ENCODE results near the gene UBQLNL.
A peak's percentile ranks its signal among the peaks of the same experiment; 100 is the strongest.

UBQLNL gene

DNA sequence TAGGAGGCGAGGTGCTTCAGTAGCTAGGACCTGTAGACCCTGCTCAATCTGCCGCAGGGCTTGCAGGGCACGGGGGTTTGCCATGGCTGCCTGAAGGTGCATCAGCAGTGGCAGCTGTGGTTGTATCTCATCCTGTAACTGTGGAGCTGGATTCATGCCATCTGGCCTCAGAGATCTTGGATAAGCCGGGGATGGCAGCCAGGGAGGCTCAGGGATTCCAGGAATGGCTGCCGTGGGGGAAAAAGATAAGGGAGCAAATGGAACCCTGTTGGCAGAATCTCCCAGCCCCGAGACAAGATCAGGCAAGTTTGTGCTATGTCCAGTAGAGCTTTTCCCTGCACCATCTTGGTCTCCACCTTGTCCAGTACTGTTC is 8.6 kb downstream of the UBQLNL start:
- no peak for DNase-seq (ENCODE audit: low read depth)

DNA sequence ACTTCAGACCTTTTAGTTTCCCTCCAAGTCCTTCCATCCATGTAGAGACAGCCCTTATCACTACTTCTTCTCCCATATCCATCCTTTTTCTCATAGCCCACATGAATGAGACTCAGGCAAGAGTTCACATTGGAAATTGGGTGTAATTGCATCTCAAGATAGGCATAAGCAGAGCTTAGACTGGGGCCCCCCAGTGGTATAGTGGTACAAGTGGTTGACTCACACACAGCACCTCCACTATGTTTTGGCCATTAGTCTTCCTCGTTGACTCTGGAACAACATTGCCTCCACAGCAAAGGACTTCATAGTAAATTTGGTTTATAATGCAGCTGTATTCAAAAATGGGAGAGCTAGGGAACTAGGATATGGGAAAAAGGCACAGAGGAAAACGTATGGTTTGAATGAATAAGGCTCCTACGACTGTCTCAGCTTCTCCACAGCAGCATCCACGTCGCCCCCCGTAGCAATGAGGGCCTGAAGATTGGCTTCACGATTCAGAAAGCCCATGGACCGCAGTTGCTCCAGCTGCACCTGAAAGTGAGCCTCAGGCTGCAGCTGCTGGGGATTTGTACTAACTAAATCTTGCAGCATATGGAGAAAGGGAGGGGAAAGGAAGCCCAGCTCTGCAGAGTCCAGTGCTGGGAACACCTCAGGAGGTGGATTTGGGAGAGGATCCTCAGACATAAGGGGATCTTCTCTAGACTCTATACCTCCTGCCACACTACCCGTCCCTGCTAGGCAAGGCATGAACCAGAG is 9.1 kb downstream of the UBQLNL start:
- no peak for DNase-seq (ENCODE audit: low read depth)

DNA sequence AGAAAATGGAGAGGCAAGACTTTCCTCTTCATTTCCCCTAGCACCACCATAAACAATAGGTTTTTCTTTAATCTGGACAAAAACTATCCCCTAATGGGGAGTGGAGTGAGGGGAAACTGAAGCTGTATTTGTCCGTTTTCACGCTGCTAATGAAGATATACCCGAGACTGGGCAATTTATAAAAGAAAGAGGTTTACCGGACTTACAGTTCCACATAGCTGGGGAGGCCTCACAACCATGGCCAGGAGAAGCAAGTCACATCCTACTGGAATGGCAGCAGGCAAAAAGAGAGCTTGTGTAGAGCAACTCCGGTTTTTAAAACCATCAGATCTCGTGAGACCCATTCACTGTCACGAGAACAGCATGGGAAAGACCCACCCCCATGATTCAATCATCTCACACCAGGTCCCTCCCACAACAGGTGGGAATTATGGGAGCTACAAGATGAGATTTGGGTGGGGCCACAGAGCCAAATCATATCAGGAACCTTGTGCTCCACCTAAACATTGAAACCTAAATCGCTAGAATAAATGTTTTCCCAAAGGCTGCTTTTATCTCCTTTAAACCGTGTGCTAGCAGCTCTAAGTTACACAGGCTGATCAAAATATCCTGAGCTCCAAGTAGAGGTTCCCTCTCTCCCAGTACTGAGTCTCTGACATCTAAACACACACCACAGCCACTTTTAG is 11.0 kb downstream of the UBQLNL start:
- no peak for DNase-seq (ENCODE audit: low read depth)

DNA sequence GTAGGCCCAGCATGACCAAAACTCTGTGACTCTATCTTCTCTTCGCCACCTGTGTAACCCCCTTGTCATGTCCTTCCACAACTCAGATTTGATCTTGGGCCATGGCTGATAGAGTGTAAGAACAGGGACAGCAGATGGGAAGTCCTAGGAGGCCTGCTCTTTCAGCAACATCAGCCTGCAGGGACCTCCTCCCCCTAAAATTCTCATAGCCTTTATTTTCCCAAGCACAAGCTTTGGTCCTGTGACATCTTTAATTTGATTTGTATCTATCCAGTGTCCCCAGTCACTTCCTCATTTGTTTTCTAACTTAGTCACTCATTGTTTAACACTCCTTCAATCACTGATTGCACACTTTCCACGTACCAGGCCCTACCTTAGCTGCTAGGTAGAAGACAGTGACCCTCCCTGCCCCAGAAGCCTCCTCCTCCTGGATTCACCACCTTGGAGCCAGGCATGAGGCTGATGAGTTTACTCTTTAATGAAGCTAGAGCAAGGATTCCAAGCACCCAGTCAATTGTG is 12.0 kb downstream of the UBQLNL start:
- no peak for DNase-seq (ENCODE audit: low read depth)

DNA sequence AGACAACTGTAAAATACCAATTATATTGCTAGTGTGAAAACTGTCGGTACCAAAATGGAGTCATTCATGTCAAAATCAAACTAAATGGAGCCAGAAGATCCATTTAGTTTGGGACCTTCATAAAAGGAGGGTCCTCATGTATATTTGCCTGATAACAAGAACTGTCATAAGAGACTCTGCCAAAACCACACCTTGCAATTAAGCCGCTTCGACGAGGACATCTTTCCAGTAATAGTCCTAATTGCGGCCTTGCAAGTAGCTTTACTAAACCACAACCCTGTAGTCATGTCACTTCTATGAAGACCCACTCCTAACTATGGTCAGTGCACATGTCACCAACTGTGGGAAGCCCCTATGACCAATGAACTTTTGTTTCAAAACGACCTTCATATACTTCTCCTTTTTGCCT is 16.1 kb downstream of the UBQLNL start:
- DNase-seq (ENCODE audit: low read depth): no peak

DNA sequence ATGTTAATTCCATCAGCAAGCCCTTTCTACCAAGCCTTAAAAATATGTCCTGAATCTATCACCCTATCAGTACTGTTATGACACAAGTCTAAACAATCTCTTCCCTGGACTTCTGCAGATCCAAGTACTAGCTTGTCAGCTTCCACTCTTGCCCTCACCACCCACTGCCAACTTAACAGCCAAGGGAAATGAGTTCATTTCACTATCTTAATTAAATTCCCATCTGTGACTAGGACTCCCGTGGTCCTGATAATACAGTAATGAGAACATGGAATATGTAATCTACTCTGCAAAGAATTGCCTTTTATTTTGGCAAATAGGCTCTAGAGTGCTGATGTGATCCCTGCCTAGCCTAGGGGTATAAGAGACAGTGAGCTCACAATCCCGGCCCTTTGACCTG is 16.8 kb downstream of the UBQLNL start:
- DNase-seq (ENCODE audit: low read depth): no peak

DNA sequence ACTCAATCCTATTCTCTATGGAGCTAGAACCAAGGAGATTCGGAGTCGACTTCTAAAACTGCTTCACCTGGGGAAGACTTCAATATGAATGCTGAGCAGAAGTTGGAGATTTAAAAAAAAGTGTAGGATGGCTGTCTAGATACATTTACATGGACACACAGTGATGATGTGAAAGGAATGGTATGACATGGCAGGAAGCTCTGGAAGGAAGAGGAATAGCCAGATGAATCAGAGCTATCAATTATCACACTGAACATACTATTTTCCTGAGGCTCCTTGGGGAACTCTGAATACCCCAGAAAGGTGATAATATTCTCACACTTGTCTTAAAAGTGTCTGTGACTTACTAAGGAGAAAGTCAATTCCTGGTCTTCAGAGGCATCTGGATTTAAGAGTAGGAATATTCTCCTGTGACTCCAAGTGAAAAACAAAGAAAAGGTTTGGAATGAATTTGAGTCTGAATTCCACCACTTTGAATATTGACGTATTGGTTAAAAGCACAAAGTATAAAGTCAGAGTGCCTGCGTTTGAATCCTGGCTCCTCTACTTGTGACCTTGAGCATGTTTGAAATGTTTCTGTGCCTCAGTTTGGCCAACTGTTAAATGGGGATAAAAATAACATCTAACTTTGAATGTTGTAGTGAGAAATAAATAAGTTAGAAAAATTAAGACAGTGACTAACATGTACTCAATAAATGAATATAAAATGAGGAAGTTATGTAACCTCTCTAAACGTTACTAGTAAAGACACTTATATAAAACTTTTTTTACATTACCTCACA is 26.7 kb downstream of the UBQLNL start:
- DNase-seq (ENCODE audit: low read depth): no peak

DNA sequence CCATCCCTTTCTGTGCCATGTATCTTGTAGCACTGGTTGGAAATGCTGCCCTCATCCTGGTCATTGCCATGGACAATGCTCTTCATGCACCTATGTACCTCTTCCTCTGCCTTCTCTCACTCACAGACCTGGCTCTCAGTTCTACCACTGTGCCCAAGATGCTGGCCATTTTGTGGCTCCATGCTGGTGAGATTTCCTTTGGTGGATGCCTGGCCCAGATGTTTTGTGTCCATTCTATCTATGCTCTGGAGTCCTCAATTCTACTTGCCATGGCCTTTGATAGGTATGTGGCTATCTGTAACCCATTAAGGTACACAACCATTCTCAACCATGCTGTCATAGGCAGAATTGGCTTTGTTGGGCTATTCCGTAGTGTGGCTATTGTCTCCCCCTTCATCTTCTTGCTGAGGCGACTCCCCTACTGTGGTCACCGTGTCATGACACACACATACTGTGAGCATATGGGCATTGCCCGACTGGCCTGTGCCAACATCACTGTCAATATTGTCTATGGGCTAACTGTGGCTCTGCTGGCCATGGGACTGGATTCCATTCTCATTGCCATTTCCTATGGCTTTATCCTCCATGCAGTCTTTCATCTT is 27.6 kb downstream of the UBQLNL start:
- no peak for DNase-seq (ENCODE audit: low read depth)

DNA sequence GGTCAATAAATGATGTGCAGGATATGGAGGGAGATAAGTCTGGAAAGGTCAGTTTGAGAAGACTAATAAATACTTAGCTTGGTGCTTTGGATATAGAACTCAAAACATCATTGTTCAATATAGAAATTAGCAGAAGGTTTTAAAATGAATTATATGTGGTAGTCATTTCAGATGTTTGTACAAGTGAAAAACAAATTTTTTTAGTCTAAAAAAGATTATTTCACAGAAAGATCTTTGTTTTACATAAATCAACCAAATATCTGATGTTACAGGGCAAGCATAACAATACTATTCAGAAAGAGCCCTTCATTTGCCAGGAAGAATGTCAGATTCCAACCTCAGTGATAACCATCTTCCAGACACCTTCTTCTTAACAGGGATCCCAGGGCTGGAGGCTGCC is 28.1 kb downstream of the UBQLNL start, which contains the start of gene OR52D1:
OR52D1 (plus strand) TSS at position 301 of the 400 bp plus-strand sequence; CDS start at position 323, 22 bp downstream.
- no peak for DNase-seq (ENCODE audit: low read depth)

DNA sequence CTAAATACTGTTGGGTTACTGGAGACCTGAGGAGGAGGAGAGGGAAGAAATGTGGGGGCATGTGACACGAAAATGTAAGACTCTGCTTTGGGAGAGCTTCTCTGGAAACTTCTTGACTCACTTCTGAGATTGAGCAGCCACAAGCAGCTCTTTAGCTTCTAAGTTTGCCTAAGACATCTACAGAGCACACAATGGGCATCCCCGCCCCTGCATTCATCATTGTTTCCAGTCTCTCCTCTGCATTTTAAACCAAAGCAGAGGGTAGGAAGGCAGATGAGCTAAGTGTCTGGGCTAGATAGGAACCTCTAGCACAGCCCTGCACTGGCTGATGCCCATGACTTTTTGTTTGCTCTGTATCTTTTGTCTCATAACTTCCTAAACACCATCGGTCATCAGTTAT is 30.1 kb downstream of the UBQLNL start:
- DNase-seq (ENCODE audit: low read depth): no peak

DNA sequence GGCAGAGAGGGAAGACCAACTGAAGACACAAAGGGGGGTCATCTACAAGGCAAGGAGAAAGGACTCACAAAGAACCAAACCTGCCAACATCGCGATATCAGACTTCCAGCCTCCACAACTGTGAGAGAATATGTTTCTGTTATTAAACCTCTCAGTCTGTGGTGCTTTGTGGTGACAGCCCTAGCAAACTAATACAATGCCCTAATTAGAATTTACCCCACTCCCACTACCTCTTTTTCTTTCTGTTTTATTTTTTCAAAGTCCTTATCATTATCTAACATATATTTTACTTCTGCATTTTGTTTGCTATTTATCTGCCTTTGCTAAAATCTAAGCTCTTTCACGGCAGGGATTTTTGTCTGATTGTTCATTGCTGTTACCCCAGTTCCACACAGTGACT is 30.5 kb downstream of the UBQLNL start:
- DNase-seq (ENCODE audit: low read depth): no peak

DNA sequence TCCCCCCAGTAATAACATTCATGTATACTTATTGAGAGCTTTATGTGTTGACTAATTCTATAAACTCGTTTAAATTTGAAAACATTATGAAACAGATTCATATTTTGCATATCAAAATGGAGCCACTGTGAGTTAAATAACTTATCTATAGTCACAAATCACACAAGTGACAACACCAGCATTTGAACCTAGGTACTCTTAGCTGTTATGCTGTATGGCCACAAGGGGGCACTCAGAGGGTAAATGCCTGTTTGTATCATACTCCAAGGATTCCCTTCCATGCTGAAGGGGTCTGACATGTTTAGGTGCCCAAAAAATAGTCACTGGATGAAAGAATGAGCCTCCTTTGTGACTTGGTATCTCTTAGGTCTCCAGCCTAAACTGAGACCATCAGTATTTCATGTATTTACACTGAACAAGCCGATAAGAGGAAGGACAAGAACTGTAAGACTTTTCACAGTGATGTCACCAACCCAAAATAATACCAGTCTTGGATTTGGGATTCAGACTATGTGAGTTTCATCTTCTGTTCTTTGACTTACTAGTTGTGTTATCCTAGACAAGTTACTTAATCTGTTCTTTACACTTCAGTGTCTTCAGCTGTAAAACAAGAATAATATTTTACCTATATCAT is 40.2 kb downstream of the UBQLNL start:
- peak; percentile 16 for DNase-seq (ENCODE audit: low read depth)

DNA sequence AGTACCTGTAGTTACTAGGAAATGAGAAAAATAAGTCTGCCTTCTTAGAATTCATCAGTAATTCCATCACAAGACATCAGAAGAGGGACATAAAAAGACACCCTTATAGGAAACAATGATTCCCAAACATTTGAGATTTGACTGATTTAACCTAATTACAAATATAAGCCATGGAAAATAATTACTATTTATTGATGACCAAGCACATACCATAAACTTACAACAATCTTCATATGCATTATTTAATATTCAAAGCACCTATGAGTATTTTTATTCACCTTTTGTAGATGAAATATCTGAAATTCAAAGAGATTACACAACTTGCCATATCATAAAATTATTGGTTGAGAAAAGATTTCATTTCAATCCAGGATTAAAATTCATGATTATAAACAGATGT is 42.6 kb downstream of the UBQLNL start:
- DNase-seq (ENCODE audit: low read depth): no peak

DNA sequence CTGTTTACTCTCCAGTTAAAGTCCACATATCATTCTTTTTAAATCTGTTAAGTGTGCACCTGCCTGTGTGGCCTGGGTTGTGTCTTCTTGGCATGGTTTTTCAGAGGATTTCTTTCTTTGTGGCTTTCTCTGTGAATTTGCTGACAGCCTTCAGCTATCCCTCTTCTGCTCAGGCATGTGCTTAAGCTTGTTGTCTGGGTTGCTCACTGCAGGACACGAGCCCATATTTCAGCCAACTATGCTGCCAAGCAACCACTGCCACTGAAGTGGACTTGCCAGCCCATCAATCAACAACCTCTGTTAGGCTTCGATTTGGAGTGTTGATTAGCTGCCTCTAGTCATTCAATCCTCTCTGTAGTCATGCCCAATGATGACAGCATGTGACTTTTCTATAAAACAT is 49.0 kb downstream of the UBQLNL start:
- no peak for DNase-seq (ENCODE audit: low read depth)

All from stimulated activated CD4-positive, alpha-beta T cell treated with anti-CD3 and anti-CD28 coated beads, Interleukin-2, amount 100 ng/mL, for 4 hours (primary cell).